Parathyroid adenoma (tissue), 2 donors: ENCODE results near the gene PSME4.

Experiments used
- H2AFZ ChIP-seq: fragments of 300-600 bp; sonication (generic); one replicate; pipeline ENCODE4 v1.7.0; 2017; ENCODE audit warnings: antibody characterized with exemption, mild to moderate bottlenecking
- H3K27ac ChIP-seq: fragments of 300-600 bp; sonication (generic); one replicate; pipeline ENCODE4 v1.7.0; 2017
- H3K27me3 ChIP-seq: fragments of 300-600 bp; sonication (generic); one replicate; pipeline ENCODE4 v1.7.0; 2017; ENCODE audit warnings: low read length; ENCODE audit not compliant: control insufficient read depth, insufficient read depth
- H3K36me3 ChIP-seq: fragments of 300-600 bp; sonication (generic); one replicate; pipeline ENCODE4 v1.7.0; 2017; ENCODE audit warnings: low read length; ENCODE audit not compliant: control insufficient read depth, insufficient read depth
- H3K4me1 ChIP-seq: fragments of 300-600 bp; sonication (generic); one replicate; pipeline ENCODE4 v1.7.0; 2017; ENCODE audit warnings: control low read depth
- H3K4me2 ChIP-seq: fragments of 300-600 bp; sonication (generic); one replicate; pipeline ENCODE4 v1.7.0; 2017; ENCODE audit warnings: low read length
- H3K4me3 ChIP-seq: fragments of 300-600 bp; sonication (generic); one replicate; pipeline ENCODE4 v1.7.0; 2017; ENCODE audit warnings: low read depth, low read length
- H3K79me2 ChIP-seq: fragments of 300-600 bp; sonication (generic); one replicate; pipeline ENCODE4 v1.7.0; 2017; ENCODE audit warnings: control low read depth
- H3K9ac ChIP-seq: fragments of 300-600 bp; sonication (generic); one replicate; pipeline ENCODE4 v1.7.0; 2017; ENCODE audit warnings: mild to moderate bottlenecking
- H3K9me3 ChIP-seq: fragments of 300-600 bp; sonication (generic); one replicate; pipeline ENCODE4 v1.7.0; 2017; ENCODE audit warnings: low read length; ENCODE audit not compliant: control insufficient read depth
- TF ChIP-seq, protein P1 (sequence below): fragments of 300-600 bp; sonication (generic); IDR thresholded peaks from one replicate; pipeline ENCODE4 v1.7.0; 2017; ENCODE audit warnings: antibody characterized with exemption, mild to moderate bottlenecking
- donor health status: primary hyperparathyroidism.

PSME4 gene

GRCh38 chr2:53861824-53862223 is 109.0 kb downstream of the PSME4 start:
- no peak overlapping the region for H3K27ac ChIP-seq
- no peaks in the 10 kb centered on the region for H3K36me3 ChIP-seq
- no peaks in the 10 kb centered on the region for H3K79me2 ChIP-seq
- no peak overlapping the region for H3K4me2 ChIP-seq
- H3K9me3 ChIP-seq = no peaks in the 10 kb centered on the region
- peaks cover 5% of the 10 kb centered on the region for H3K4me1 ChIP-seq
- no peak overlapping the region for H3K9ac ChIP-seq
- no peaks in the 10 kb centered on the region for H3K27me3 ChIP-seq
- TF ChIP-seq, protein P1, sequence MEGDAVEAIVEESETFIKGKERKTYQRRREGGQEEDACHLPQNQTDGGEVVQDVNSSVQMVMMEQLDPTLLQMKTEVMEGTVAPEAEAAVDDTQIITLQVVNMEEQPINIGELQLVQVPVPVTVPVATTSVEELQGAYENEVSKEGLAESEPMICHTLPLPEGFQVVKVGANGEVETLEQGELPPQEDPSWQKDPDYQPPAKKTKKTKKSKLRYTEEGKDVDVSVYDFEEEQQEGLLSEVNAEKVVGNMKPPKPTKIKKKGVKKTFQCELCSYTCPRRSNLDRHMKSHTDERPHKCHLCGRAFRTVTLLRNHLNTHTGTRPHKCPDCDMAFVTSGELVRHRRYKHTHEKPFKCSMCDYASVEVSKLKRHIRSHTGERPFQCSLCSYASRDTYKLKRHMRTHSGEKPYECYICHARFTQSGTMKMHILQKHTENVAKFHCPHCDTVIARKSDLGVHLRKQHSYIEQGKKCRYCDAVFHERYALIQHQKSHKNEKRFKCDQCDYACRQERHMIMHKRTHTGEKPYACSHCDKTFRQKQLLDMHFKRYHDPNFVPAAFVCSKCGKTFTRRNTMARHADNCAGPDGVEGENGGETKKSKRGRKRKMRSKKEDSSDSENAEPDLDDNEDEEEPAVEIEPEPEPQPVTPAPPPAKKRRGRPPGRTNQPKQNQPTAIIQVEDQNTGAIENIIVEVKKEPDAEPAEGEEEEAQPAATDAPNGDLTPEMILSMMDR = no peak
- no peak overlapping the region for H2AFZ ChIP-seq
- no peak overlapping the region for H3K4me3 ChIP-seq

DNA sequence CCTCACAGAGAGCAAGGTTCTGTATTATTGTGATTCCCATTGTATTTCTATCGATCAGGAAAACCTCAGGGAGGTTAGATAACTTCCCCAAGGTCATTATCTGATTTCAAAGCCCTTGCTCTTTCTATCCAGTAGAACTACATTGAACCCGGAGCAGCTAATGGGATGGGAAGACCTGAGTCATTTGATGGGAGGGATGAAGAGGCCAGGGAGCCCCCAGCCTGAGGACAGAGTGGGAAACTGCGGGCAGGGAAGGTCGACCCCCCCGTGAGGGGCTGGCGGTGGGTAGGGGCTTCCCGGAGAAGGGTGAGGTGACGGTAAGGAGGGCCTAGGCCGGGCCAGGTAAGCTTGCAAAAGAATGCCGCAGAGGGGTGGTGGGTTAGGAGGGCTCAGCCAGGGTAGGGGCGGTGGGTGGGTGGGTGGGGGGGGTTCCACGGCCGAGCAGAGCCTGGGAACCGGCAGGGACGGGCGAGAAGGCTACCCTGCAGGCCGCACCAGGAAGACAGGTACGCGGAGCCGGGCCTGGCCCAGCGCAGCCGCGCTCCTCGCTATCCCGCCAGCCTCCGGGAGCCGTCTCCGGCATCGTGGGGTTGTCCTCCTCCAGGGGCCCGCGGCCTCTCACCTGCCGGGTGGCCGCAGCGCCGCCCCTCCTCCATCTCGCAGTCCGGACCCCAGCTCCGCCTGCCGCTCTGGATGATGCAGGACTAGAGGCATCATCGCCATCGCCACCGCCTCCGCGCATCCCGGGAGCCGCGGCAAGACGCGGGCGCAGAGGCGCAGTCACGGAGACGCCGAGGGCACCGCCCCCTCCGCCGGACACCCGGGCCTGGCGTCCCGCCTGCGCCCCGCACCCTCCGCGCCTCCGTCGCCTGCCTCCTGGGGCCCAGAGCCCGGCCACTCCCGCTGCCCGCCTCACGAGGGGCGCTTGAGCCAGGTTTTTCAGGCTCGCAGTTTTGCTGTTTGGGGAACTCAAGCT is 111.3 kb downstream of the PSME4 start, which contains the start of gene GPR75:
TSS of gene GPR75 (minus strand) at position 762 of the 976 bp plus-strand sequence. CDS start 5,211 bp downstream, outside the sequence.
- Histone ChIP-seq H3K79me2 (no peaks in the 10 kb centered on the region), H3K4me3 (peak within 1 kb of the TSS; percentile 64), H2AFZ (peak within 1 kb of the TSS; percentile 93), H3K4me1 (no peaks in the 10 kb centered on the region), H3K36me3 (no peaks in the 10 kb centered on the region), H3K27me3 (no peaks in the 10 kb centered on the region), H3K9ac (no peak within 1 kb of the TSS), H3K4me2 (peak within 1 kb of the TSS; percentile 79), H3K9me3 (no peaks in the 10 kb centered on the region), H3K27ac (peak within 1 kb of the TSS; percentile 73)
- TF ChIP-seq, protein P1 = peak; percentile 15

DNA sequence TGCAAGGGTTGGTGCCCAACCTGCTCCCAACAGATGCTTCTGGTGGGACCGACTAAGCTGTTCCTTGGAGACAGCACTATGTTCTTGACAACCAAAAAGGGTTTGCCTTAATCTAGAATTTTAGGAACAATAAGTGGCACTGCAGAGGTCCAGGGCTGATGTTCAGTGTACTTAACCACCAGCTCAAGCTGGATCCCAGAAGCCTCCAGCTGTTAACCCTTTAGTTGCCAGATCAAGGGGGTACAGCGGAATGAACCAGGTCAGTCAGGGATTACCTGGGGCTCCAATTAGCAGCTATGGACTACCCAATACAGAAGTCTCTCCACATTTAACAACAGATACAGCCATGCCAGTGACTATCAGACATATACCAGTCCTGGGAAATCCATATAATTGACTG is 114.5 kb downstream of the PSME4 start:
- Histone ChIP-seq H3K79me2 (peaks cover 3% of the 10 kb centered on the region), H3K9me3 (no peaks in the 10 kb centered on the region), H3K27me3 (no peaks in the 10 kb centered on the region), H3K27ac (no peak overlapping the region), H2AFZ (no peak overlapping the region), H3K4me1 (no peaks in the 10 kb centered on the region), H3K9ac (no peak overlapping the region), H3K4me2 (no peak overlapping the region), H3K4me3 (no peak overlapping the region), H3K36me3 (no peaks in the 10 kb centered on the region)
- TF ChIP-seq, protein P1 = no peak

GRCh38 chr2:53854678-53855077 is 116.1 kb downstream of the PSME4 start:
- no peak overlapping the region for H3K9ac ChIP-seq
- H3K9me3 ChIP-seq = no peaks in the 10 kb centered on the region
- TF ChIP-seq, protein P1 = no peak
- H3K4me2 ChIP-seq = no peak overlapping the region
- no peak overlapping the region for H2AFZ ChIP-seq
- no peaks in the 10 kb centered on the region for H3K27me3 ChIP-seq
- no peaks in the 10 kb centered on the region for H3K36me3 ChIP-seq
- peaks cover 3% of the 10 kb centered on the region for H3K79me2 ChIP-seq
- no peak overlapping the region for H3K4me3 ChIP-seq
- H3K4me1 ChIP-seq = no peaks in the 10 kb centered on the region
- H3K27ac ChIP-seq = no peak overlapping the region
